GM12865 (cell line): ENCODE data around the gene SYNGR3.

Experiments used
- DNase-seq: peaks from one replicate; pipeline ENCODE4 v3.0.0; 2010; ENCODE audit warnings: low read depth
- H3K4me3 ChIP-seq: 2 replicates; pipeline ENCODE4 v1.5.1; 2011; ENCODE audit warnings: mild to moderate bottlenecking, low read depth, low read length, control low read depth
- CTCF ChIP-seq: IDR thresholded peaks from 2 replicates; pipeline ENCODE4 v1.5.1; 2011; ENCODE audit warnings: low read length, control low read depth, low read depth, inconsistent platforms; ENCODE audit not compliant: insufficient read depth; ENCODE audit errors: missing control alignments

Gene SYNGR3

GRCh38 chr16:1944612-1945199 lies 45.1 kb upstream of the SYNGR3 start:
- H3K4me3 ChIP-seq, result no peak overlapping the region
- TF ChIP-seq CTCF, result no peak
- DNase-seq, result no peak

- no peak for TF ChIP-seq CTCF
- no peak overlapping the region for H3K4me3 ChIP-seq
- DNase-seq, result no peak
Observed at GRCh38 chr16:1945559-1946391, 44.0 kb upstream of the SYNGR3 start.

GRCh38 chr16:1946495-1947368 lies 43.0 kb upstream of the SYNGR3 start:
- no peak for DNase-seq
- no peak overlapping the region for H3K4me3 ChIP-seq
- no peak for TF ChIP-seq CTCF

GRCh38 chr16:1947369-1947670 lies 42.5 kb upstream of the SYNGR3 start:
- no peak overlapping the region for H3K4me3 ChIP-seq
- TF ChIP-seq CTCF, result no peak
- no peak for DNase-seq

GRCh38 chr16:1949507-1949906 lies 40.3 kb upstream of the SYNGR3 start:
- H3K4me3 ChIP-seq, result no peak overlapping the region
- TF ChIP-seq CTCF, result no peak
- DNase-seq, result no peak

GRCh38 chr16:1950047-1950446 lies 39.7 kb upstream of the SYNGR3 start:
- no peak overlapping the region for H3K4me3 ChIP-seq
- no peak for TF ChIP-seq CTCF
- no peak for DNase-seq
